Cerebellar nuclear complex (tissue), 1 donor: ENCODE measurements around the gene IRGC.
"Not testable (repeated sequence)": the region's sequence is repeated elsewhere in the genome, so short reads cannot be mapped to it uniquely, and the experiment has no call there.

Experiments
- DNase-seq, 2 experiments: peaks; one replicate each; lab custom pipeline; 2025; lab: John Stamatoyannopoulos, UW

The IRGC gene, protein sequence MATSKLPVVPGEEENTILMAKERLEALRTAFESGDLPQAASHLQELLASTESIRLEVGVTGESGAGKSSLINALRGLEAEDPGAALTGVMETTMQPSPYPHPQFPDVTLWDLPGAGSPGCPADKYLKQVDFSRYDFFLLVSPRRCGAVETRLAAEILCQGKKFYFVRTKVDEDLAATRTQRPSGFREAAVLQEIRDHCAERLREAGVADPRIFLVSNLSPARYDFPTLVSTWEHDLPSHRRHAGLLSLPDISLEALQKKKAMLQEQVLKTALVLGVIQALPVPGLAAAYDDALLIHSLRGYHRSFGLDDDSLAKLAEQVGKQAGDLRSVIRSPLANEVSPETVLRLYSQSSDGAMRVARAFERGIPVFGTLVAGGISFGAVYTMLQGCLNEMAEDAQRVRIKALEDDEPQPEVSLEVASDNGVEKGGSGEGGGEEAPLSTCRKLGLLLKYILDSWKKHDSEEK

DNA sequence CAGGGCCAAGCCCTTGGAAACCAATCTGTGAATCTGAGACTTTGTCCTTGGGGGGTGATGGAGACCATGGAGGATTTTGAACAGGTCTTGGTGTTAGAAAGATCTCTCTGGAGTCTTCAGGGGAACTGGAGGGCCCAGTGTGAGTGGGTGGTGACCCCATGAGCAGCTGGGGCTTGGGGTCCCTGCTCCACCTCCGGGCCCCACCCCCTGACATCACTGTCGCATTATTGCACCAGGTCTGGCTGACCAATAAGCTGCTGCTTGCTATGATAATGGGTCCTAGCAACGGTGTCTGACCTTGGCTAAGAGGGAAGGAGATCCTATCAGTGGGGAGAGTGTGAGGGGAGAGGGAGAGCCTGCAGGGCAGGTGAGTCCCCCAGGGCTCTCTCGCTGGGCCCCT lies at the start of gene IRGC:
TSS of gene IRGC (plus strand) at position 301 of the 400 bp plus-strand sequence. CDS start 2,483 bp downstream, outside the sequence.
- no peak for DNase-seq

DNA sequence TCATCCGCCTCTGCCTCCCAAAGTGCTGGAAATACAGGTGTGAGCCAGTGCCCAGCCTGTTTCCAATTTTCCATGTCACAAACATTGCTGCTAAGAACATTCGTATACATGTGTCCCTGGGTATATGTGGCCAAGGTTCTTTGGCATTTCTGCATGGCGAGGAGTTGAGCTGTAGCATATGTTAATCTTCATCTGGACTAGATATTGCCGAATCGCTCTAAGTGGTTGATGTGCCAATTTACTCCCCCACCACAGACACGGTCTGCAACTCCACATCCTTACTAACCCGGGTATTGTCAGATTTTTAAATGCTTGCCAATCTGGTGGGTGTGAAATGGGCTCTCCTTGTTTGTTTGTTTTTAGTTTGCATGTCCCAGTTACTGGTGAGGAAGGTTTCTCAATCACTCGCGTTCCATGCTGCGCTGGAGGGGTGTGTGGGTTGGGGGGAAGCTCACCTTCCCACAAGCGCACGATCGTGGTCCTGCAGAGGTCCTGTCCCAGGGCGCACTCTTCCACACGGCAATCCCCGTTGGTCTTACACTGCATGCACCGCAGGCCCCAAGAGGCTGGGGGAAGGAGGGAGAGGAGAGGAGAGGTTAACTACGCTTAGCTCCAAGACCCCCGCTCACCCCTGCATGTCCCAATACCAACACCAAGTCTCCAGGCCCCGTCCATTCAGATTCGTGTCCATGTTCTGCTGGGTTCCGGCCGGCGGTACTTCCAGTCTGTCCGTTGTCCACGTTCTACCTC lies 48.6 kb upstream of the IRGC start:
- no peak for DNase-seq

DNA sequence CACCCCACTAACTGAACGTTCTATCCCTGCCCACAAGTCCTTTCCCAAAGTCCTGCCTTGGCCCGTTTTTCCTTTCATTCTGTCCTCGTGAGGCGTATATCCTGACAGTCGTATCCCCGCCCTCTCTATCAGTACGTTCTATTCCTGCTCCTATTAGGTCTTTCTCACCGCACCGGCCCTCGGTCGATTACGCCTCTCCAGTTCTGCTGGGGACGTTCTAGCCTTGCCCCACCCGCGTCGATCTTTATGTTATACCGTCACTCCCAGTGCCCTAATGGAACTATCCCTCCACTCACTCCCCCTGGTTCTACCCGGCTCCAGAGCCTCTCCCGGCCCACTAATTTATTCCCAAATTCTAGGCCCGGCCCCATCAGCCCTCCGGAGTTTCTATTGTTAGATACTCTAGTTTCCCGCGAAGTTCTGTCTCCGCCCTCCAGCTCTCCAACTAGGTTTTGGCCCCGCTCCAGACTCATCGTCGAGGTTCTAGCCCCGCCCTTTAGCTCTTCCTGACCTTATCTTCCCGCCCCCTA lies 47.9 kb upstream of the IRGC start:
- no peak for DNase-seq

DNA sequence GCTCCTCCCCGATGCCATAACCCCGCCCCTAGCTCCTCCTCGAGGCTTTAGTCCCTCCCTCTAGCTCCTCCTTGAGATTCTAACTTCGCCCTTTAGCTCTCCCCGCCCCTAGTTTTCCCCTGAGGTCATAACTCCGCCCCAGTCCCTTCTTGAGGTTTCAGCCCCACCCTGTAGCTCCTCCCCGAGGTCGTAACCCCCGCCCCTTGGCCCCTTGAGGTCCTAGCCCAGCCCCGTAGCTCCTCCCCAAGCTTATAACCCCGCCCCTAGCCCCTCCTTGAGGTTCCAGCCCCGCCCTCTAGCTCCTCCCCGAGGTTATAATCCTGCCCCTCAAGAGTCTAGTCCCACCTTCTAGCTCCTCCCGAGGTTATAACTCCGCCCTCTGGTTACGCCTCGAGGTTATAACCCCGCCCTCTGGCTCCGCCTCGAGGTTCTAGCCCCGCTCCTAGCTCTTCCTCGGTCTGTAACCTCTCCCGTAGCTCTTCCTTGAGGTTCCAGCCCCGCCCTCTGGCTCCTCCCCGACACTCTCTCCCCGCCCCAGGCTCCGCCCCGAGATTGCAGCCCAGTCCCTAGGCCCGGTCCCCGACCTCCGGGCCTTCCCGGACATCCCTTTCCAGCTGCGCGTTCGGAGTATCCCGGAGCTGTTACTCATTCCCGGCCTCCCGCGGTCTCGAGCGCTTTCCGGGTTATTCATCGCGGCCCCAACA lies 47.3 kb upstream of the IRGC start:
- DNase-seq = peak; percentile 79 to 83

DNA sequence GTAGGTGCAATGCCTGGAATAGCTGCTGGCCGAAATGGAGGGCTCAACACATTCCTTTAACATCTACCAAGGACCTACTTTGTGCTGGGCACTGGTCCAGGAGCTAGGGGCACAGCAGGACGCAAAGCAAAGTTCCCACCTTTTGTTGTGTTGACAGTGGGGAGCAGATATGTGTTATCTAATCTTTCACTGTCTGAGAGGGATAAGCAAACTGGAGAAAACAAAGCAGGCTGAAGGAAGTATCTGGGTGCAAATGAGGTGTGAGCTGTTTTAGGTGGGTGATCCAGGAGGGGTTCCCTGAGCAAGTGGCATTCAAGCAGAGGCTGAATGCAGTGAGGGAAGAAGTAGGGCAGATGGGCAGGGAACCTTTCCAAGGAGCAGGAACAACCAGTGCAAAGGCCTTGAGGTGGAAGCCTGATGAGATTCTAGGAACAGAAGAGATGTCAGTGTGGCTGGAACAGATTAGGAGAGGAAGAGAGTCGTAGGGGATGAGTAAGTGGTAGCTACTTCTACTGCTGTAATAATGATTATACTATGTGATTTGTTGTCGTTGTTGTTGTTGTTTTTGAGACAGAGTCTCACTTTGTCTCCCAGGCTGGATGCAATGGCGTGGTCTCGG lies 43.7 kb upstream of the IRGC start:
- no peak for DNase-seq

DNA sequence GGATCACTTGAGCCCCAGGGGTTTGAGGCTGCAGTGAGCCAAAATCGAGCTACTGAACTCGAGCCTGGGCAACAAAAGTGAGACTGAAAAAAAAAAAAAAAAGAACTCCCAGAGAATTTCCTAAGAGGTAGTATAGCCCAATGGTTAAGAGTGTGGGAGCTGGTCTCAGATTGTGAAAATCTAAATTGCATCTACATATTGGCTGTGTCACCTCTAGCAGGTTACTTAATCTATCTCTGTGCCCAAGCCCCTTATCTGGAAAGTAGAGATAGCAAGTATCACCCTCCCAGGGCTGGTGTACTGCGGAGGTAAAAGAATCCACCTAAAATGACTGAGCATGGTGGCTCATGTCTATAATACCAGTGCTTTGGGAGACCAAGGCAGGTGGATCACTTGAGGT lies 42.2 kb upstream of the IRGC start:
- DNase-seq = no peak

DNA sequence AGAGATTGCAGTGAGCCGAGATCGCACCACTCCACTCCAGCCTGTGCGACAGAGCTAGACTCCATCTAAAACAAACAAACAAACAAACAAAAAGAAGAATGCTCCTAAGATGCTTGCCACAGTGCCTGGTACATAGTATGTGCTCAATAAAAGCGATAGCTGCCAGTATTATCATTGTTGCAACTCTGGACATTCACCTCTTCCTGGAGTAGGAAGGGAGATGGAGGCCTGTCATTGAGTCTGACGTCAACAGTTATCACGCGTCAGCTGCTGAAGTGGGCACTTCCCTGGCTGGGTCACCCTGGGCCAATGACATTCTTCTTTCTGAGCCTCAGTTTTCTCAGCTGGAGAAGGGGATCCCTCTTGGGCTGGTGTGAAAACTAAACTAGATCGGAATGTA lies 41.7 kb upstream of the IRGC start:
- DNase-seq = no peak

DNA sequence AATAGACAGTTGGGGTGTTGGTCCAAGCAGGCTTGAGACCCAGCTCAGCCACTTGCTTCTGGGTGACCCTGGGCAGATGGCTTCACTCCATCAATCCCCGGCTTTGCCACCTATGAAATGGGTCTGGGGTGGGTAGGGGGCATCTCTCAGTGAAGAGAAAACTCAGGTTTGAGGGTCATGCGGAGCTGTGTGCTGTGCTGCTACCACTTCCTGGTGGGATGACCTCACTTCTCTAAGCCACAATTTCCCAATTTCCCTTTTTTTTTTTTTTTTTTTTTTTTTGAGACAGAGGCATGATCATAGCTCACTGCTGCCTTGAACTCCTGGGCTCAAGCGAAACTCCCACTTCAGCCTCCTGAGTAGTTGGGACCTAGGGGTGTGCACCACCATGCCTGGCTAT lies 41.3 kb upstream of the IRGC start:
- DNase-seq = no peak

DNA sequence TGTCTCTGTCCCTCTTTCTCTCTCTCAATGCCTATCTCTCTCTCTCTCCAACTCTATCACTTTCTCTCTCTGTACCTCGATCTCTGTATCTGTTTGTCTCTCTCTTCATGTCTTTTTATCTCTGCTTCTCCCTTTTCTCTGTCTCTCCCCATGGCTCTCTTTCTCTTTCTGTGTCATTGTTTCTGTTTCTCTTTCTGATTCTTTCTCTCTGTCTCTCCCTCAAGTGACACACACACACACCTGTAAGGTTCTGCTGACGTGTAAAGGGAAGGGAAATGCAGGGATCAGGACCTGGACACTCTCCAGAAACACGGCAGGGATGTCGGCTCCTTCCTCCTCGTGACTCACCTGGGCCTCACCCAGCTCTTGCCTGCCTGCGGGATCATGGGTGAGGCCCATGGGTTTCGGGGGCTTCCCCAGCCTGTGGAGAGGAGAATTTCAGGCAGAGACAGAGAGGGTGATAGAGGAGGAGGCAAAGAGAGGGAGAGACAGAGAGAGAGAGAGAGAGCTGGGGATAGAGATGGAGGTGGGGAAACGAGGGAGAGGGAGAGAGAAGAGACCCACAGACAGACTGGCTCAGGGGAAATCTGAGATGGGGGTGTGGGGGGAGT lies 40.5 kb upstream of the IRGC start:
- DNase-seq = no peak

DNA sequence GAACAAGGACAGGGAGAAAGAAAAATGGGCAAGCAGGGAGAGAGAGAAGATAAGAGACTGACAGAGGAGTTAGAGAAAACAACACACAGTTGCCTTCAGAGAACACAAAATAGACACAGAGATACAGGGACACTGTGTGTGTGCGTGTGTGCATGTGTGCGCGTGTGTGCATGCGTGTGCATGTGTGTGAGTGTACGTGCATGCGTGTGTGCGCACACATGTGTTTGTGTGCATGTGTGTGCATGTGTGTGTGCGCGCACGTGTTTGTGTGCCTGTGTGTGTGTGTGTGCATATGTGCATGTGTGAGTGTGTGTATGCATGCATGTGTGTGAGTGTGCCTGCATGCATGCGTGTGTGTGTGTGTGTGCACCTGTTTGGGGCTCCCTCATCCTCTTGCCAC lies 40.0 kb upstream of the IRGC start:
- no peak for DNase-seq

DNA sequence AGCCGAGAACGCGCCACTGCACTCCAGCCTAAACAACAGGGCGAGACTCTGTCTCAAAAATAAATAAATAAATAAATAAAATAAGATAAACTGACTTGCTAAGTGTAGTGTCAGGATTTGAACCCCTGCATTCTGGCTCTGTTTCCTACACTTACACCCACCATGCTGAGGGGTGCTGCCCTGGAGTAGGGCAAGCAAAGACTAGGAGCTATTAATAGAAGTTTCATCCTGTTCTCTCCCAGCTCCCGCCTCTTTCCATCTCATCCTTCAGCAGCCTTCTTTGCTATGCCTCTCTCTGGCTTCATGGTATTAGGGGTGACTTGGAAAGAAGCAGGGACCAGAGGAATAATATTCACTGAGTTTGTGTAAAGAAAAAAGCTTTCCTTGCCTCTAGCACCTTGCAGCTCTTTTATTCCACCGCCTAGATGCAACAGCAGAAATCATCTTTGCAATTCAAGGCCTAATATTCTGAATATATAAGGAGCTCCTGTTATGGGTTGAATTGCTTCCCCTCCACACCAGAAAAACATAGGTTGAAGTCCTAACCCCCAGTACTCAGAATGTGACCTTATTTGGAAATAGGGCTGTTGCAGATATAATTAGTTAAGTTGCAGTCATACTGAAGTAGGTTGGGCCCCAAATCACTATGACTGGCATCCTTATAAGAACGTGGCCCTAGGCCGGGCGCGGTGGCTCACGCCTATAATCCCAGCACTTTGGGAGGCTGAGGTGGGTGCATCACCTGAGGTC lies 37.2 kb upstream of the IRGC start:
- no peak for DNase-seq

DNA sequence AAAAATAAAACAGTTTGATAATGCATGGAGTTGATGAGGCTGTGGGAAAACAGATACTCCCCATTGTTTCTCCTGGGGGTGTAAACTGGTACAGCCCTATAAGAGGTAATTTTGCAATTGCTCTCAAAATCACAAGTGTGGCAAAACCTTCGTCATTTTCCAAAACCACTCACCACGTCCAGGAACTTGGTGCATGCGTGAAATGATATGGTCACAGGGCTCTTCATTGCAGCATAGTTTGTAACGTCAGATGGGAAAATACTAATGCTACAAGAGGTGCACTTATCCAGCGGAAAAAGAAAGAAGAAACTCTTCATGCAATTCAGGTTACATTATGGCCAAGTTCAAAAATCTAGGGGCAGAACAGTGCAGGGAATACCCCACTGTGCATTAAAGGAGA lies 34.1 kb upstream of the IRGC start:
- DNase-seq = no peak

DNA sequence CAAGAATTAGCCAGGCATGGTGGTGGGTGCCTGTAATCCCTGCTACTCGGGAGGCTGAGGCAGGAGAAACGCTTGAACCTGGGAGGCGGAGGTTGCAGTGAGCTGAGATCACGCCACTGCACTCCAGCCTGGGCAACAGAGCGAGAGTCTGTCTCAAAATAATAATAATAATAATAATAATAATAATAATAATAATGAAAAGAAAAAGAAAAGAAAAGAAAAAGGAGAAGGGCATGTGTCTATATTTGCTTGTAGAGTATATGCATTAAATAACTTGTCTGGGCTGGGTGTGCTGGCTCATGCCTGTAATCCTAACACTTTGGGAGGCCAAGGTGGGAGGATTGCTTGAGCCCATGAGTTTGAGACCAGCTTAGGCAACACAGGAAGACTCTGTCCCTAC lies 33.6 kb upstream of the IRGC start:
- not testable (repeated sequence) for DNase-seq

DNA sequence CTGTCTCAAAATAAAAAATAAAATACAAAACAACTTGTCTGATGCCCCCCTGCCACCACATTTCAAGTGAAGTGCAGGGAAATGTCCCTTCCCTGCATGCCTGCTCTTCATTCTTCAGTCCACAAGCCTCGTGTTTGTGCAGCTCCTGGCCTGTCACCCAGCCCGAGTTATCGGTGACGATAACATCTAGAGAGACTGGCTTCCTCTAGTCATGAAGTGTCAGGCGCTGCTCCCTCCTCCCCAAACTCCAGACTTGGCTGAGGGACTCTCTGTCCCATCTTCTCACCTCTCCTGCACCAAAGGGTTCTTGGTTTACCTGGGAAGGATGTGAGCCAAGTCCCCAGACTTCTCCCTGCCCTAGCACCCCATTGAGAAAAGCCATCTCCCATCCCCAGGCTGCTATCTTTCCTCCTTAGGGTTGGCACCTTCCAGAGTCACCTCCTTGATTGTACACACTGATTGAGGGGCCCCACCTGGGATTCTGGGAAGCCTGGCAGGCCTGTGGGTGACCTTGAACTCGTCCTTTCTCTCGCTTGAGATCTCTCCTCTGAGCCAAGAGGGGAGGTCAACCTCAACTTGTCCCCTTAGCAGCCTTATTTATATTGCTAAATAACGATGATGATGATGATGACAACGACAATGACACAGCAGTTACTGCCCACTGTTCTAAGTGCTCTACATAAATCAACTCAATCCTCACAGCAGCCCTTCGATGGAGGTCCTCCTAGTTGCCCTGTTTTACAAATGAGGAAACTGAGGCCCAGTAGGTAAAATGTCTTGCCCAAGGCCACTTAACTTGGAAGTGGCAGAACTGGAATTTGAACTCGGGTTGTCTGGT lies 32.8 kb upstream of the IRGC start:
- DNase-seq = no peak

DNA sequence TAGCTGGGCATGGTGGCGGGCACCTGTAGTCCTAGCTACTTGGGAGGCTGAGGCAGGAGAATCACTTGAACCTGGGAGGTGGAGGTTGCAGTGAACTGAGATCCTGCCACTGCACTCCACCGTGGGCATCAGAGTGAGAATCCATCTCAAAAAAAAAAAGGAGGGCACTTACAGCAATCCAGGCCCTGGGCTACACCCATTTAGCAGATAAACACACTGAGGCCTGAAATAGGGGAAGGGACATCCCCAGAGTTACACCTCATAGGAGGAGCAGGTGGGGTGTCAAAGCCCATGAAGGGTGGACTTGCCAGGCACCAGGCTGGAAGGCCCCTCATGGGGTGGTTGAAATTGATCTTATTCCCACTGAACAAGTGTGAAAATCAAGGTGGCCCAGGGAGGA lies 32.0 kb upstream of the IRGC start:
- no peak for DNase-seq

DNA sequence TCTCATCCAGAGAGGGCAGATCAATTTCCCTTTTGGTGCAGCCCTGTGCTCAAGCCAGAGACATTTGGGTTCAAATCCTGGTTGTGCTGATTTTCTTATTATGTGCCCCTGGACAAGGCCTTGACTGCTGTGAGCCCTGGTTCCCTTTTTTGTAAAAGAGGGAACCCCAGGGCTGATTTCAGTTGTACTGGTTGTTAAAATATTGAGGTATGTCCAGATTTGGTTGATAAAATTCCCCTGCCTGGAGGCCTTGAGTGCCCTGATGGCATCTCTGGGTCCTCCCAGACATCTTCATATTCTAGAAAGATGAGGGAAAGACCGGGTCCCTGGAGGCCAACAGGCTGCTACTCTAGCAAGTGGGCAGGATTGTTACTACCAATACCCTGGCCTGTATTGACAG lies 31.6 kb upstream of the IRGC start:
- no peak for DNase-seq

DNA sequence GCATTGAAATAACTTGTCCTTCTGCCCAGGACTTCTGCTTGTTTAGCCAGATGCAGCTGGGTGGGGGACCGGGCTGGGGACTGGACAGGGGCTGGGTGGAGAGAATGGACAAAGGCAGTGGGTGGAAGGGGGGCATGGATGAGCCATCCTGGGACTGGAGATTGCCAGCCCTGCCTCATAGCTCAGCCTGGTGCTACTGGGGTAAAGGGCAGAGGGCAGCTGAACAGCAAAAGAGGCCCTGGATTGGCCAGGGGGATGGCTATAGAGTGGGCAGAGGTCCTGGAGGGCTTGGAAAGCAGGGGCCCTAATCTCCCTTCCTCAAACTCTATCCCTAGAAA lies 28.2 kb upstream of the IRGC start:
- no peak for DNase-seq

DNA sequence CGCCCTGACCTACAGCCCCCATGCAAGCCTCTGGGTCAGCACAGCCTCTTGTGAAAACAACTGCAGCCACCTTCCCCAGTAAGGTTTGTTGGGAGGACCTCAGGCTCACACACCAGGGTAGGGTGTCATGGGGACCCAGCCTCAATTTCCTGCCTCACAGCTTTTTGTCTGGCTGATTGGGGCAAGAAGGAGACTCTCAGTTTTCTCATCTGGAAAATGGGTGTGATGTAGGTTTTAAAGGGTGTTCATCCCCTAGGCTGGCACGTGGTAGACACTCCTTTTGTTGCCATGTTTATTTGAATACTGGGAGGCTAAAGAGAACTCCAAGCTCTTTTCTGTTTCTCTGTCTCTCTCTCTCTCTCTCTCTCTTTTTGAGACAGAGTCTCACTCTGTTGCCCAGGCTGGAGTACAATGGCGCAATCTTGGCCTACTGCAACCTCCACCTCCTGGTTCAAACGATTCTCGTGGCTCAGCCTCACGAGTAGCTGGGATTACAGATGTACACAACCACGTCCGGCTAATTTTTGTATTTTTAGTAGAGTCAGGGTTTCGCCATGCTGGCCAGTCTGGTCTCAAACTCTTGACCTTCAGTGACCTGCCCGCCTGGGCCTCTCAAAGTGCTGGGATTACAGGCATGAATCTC lies 27.7 kb upstream of the IRGC start:
- no peak for DNase-seq

DNA sequence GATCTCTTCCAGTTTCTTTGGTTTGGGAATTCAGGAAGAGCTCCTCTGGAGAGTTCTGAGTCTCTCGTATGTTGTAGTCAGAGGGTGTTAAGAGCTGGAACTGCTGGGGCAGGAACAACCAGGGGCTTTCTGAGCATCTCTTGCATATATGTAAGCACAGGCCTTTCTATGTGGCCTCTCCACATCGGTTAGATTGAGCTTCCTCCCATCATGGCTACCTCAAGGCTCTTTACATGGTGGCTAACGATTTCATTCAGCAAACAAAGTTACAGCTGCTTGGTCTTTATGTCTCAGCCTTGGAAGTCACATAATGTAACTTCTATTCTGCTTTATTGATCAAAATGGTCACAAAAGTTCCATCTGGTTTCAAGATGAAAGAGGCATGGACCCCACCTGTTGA lies 25.4 kb upstream of the IRGC start:
- no peak for DNase-seq

DNA sequence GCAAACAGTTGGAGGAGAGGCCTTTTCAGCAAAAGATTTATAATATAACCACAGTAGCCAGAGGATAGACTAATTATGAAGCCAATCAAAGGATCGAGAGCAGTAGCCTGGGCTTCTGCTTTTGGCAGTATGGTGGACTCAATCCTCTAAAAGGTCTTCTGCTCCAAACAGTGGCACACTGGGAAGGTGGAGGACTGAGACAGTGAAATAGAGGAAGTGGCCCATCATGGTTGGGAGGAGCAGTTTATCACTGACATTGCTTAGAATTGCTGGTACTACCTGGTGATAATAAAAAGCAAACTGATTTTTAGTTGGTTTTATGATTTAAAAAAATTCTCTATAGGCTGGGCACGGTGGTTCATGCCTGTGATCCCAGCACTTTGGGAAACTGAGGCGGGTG lies 25.0 kb upstream of the IRGC start:
- DNase-seq = no peak
